Measurements from ENCODE around the gene SFSWAP.
"Not testable (repeated sequence)": the region's sequence is repeated elsewhere in the genome, so short reads cannot be mapped to it uniquely, and the experiment has no call there.

The SFSWAP gene

GRCh38 chr12:131737150-131737827, 26.4 kb downstream of the SFSWAP start:
- no peak for DNase-seq

- no peak for DNase-seq
These were observed 27.3 kb downstream of the SFSWAP start for GRCh38 chr12:131738196-131738595.

- DNase-seq, result no peak
These were observed 29.7 kb downstream of the SFSWAP start for GRCh38 chr12:131740626-131741025.

- DNase-seq, result not testable (repeated sequence)
These were observed 31.9 kb downstream of the SFSWAP start for GRCh38 chr12:131742761-131743160.

DNA sequence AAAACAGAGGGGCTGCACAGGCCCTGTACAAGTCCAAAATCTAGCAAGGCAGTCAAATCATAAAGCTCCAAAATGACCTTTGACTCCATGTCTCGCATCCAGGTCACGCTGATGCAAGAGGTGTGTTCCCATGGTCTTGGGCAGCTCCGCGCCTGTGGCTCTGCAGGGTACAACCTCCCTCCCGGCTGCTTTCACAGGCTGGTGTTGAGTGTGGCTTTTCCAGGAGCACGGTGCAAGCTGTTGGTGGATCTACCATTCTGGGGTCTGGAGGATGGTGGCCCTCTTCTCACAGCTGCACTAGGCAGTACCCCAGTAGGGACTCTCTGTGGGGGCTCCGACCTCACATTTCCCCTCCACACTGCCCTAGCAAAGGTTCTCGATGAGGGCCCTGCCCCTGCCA, 32.5 kb downstream of the SFSWAP start:
- not testable (repeated sequence) for DNase-seq

DNA sequence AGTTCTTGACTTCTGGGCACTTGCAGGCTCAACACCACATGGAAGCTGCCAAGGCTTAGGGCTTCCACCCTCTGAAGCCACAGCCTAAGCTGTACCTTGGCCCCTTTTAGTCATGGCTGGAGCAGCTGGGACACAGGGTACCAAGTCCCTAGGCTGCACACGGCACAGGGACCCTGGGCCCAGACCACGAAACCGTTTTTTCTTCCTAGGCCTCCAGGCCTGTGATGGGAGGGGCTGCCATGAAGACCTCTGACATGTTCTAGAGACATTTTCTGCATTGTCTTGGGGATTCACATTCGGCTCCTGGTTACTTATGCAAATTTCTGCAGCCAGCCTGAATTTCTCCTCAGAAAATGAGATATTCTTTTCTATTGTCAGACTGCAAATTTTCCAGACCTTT, 33.0 kb downstream of the SFSWAP start:
- DNase-seq, result not testable (repeated sequence)

- DNase-seq, result not testable (repeated sequence)
These were observed 33.8 kb downstream of the SFSWAP start for GRCh38 chr12:131744675-131745074.

GRCh38 chr12:131745706-131746105, 34.8 kb downstream of the SFSWAP start:
- no peak for DNase-seq

DNA sequence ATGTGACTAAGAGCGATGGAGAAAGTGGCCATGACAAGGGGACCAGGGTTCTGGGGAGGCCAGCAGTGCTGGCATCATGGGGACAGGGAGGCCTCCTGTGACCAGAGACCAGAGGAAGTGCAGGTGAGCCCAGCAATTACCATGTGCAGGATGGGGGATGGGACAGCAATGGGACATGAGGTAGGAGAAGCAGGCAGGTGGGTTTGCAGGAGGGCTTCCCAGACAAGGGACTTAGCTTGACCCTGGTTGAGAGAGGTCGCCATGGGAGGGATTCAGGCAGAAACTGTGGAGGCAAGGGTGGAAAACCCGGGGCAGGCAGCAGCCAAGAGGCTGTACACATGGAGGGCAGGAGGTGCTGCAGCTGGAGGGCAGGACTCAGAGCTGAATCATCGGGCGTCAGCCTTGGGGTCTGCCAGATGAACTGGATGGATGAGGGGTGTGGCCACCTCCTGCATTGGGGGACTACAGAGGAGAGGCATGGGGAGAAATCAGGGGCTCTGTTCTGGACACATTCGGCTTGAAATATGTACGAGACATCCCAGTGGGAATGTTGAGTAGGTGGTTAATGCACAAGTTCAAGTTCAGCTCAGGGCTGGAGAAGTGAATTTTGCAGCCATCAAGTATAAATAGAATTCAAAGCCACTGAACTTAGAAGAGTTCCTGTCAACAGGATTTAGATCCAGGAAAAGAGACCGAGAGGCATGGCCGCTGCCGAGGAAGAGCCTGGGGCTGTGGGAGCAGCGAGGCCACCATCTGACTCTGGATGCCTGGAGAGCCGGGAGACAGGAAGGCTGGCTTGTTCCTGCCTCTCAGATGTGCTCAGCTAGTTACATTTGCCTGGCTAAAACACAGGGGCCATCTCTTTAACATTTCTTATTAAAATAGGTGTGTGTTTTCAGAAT, 36.6 kb downstream of the SFSWAP start:
- DNase-seq, result no peak

GRCh38 chr12:131749618-131750315, 38.9 kb downstream of the SFSWAP start:
- no peak for DNase-seq

DNA sequence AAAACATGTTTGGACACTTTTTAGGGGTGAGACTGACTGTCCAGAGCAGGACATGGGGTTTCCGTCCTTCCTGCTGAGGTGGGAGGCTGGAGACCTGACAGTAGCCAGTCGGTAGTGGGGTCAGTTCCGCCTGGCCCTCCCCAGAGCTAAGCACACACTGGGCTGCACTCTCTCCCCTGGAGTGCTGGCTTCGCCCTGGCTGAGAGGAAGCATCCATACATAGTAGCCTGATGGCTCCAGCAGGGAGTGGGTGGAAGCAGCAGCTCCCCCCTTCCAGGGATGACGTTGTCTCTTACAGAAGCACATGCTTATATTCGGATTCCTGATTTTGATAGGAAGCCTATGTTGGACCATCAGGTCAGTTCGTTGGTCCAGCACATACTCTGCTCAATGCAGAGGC, 40.4 kb downstream of the SFSWAP start:
- DNase-seq, result no peak

DNA sequence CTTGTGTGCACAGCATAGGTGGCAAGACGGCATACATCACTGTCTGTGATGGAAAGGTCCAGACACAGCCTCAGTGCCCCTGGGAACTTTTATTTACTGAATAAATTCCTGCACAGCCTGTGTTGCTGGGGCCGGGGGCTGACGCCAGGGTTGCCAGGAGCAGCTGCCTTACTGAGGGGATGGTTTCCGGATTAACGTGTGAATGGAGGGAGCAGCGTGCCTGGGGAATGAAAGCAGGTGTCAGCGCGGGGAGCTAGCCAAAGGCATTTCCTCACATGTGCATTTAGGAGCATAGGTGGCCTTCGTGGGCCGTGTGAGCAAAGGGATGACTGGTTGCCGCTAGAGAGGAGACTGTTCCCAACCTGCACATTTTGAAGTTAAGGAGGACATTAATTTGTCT, 41.6 kb downstream of the SFSWAP start:
- no peak for DNase-seq

DNA sequence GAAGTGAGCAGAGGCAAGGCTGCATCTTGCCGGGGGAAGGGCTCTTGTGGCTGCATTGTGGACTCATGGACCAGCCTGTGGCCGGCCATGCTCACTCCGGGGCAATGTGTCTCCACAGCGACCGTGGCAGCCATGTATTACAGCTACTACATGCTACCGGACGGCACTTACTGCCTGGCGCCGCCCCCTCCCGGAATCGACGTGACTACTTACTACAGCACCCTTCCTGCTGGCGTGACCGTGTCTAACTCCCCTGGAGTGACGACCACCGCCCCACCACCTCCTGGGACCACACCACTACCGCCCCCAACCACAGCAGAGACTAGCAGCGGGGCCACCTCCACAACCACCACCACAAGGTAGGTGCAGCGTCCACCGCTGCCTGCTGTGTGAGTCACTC, 42.1 kb downstream of the SFSWAP start:
- no peak for DNase-seq

DNA sequence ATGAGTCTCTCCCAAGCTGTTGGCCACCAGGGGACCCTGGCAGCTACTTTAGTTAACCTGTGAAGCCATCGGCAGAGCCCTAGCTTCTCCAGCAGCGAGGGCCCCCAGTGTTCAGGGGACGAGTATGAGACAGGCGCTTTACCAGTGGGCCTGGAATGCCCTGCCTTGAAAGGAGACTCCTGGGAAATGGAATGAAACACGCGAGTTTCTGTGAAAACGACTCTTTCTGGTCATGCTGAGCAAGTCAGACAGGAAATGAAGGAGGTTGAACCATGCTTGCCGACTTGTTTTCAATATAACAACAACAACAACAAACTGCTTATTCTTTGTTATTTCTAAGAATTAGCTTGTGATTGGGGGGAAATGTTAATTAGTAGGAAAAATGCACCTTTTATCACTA, 42.9 kb downstream of the SFSWAP start:
- no peak for DNase-seq

- no peak for DNase-seq
These were observed 43.3 kb downstream of the SFSWAP start for GRCh38 chr12:131754184-131754583.

GRCh38 chr12:131755305-131756113, 44.6 kb downstream of the SFSWAP start:
- DNase-seq, result no peak

GRCh38 chr12:131756441-131756840, 45.6 kb downstream of the SFSWAP start:
- no peak for DNase-seq

DNA sequence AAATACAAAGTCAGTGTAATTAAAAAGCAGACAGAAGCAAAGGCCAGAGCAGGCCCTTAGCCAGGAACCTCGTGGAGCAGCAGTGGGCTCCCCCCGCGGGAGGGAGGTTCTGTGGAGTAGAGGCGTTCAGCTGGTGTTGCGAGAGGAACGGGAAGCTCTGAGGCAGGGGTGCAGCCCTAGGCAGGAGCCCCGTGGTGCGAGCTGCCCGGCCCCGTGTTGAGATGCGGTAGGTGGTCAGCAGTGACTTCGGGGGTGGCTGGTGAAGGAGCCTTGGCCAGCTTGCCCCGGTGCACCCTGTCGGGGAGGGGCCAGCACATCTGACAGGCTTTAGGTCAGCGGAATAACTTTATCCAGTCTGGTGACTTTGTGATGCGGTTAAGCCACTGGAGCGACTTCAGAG, 46.2 kb downstream of the SFSWAP start:
- DNase-seq, result no peak

DNA sequence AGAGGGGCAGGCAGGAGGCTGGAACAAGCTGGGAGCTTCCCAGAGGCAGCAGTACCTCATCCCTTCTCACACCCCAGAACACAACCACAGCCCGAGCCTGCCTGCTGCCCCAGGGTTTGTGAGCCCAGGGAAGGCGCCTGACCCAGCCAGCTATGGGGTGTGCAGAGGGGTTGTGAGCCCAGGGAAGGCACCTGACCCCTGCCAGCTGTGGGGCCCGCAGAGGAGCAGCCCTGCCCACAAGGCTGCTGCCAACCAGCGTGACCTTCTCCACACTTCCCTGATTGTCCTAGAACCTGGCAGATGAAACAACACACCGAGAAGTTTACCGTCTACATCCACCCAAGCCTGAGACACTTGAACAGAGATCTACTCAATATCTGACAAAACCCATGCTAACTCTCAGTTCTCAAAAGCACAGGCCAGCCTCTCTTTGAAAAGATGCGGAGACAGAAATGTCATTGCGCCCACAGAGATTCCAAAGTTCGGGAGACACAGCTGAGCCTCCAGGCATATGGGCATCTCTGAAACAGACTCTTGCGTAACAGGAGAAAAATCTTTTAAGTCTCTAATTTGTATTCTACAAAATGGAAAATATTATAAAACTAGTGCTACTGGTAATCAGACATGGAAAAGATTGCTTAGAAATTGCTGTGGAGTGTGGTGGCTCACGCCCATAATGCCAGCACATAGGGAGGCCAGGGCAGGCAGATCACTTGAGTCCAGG, 47.3 kb downstream of the SFSWAP start:
- DNase-seq, result no peak

DNA sequence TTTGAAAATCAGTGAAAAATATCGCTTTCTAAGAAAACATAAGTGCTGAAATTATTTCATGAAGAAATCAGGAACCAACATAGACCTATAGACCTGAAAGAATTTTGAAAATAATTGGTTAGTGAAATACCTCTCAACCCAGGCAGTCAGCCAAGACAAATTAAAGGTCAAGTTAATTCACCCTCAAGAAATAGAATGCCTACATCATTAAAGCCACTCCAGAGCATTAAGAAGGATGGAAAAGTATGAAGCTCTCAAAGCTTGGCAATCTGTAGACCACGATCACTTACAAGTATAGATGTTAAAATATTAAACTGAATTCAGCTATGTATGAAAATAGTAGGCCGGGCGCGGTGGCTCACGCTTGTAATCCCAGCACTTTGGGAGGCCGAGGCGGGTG, 48.3 kb downstream of the SFSWAP start:
- no peak for DNase-seq

DNA sequence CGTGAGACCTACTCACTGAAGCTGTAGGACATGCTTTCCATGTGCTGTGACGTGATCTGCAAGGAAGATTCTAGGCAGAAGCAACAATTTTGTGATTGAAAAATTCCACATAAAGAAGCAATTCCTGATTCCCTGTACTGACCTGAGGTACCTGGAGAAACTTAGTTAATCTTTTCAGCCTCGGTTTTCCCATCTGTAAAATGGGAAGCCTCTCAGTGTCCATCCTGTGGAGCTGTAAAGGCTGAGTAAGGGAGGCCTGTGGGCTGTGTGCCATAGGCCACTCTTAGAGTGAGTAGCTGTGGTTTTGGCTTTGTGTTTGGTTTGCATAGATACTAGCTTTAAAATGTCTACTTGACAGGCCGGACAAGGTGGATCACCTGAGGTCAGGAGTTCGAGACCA, 50.7 kb downstream of the SFSWAP start:
- no peak for DNase-seq

- DNase-seq, result no peak
These were observed 53.8 kb downstream of the SFSWAP start for GRCh38 chr12:131764738-131765137.

Data from NCI-H2171 (cell line).